ENCODE results near the gene NOCT. TPM values are rescaled to one million over a fixed set of nuclear protein-coding genes. Genes with fewer than 3 reads are reported as not detected.
"Not testable (repeated sequence)": the region's sequence is repeated elsewhere in the genome, so short reads cannot be mapped to it uniquely, and the experiment has no call there.

The NOCT gene
- total RNA-seq, 4 donors from 2014 or later = 1.2 to 3.5 (median 3.4) TPM

DNA sequence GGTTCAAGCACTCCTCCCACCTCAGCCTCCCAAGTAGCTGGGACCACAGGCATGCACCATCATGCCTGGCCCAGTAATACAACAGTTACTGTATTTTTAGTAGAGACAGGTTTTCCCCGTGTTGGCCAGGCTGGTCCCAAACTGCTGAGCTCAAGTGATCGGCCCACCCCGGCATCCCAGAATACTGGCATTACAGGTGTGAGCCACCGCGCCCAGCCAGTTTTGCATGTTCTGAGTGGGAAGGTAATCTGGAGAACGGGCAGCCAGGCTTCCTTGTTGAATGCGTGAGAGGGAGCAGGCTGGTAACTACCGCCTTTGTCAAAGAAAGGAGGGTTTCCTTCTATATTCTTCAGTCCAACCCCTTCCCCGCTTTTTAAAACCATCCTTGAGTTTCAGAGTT, 9.1 kb downstream of the NOCT start:
- ATAC-seq = no peak
- Histone ChIP-seq H3K9me3 (no peaks in the 10 kb centered on the region), H3K4me3 (no peak overlapping the region), H3K36me3 (peaks cover 0 to 8% of the 10 kb centered on the region in 2 donors), H3K27me3 (no peaks in the 10 kb centered on the region), H3K27ac (no peak overlapping the region), H3K4me1 (no peaks in the 10 kb centered on the region)
- WGBS, 2 donors (ENCODE audit: low coverage in 1 of 2) = 96% methylated on average over 3 of the region's 9 CpGs; no CpG with 5 or more reads in 1 of the 2 donors
- TF ChIP-seq POLR2AphosphoS5 (IDR thresholded peaks at IDR 0.05) = no peak
- TF ChIP-seq POLR2A (IDR thresholded peaks at IDR 0.05) = no peak
- TF ChIP-seq, protein P1, sequence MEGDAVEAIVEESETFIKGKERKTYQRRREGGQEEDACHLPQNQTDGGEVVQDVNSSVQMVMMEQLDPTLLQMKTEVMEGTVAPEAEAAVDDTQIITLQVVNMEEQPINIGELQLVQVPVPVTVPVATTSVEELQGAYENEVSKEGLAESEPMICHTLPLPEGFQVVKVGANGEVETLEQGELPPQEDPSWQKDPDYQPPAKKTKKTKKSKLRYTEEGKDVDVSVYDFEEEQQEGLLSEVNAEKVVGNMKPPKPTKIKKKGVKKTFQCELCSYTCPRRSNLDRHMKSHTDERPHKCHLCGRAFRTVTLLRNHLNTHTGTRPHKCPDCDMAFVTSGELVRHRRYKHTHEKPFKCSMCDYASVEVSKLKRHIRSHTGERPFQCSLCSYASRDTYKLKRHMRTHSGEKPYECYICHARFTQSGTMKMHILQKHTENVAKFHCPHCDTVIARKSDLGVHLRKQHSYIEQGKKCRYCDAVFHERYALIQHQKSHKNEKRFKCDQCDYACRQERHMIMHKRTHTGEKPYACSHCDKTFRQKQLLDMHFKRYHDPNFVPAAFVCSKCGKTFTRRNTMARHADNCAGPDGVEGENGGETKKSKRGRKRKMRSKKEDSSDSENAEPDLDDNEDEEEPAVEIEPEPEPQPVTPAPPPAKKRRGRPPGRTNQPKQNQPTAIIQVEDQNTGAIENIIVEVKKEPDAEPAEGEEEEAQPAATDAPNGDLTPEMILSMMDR (IDR thresholded peaks at IDR 0.05) = no peak
- no peak for TF ChIP-seq EP300 (IDR thresholded peaks at IDR 0.05)

DNA sequence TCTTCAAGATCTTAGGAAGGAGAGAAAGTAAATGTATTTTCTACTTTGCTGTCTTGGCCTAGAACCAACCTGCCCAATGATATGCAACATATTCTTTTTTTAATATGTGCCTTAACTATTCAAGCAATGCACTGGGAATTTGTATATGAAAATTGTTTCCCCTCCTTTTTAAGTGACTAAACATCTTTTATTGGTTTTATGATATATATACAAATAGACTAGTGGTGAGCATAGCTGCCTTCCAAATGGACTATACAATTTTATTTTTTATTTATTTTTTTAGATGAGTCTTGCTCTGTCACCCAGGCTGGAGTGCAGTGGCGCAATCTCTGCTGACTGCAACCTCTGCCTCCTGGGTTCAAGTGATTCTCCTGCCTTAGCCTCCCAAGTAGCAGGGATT, 10.3 kb downstream of the NOCT start:
- WGBS, 2 donors (ENCODE audit: low coverage in 1 of 2) = 100% methylated on average over 1 of the region's 1 CpG
- Histone ChIP-seq H3K27me3 (no peaks in the 10 kb centered on the region), H3K36me3 (peaks cover 0 to 8% of the 10 kb centered on the region in 2 donors), H3K4me3 (no peak overlapping the region), H3K9me3 (no peaks in the 10 kb centered on the region), H3K27ac (no peak overlapping the region), H3K4me1 (peaks cover 0 to 5% (median under 1%) of the 10 kb centered on the region in 3 donors)
- TF ChIP-seq POLR2A (IDR thresholded peaks at IDR 0.05) = no peak
- TF ChIP-seq POLR2AphosphoS5 (IDR thresholded peaks at IDR 0.05) = no peak
- no peak for TF ChIP-seq EP300 (IDR thresholded peaks at IDR 0.05)
- TF ChIP-seq, protein P1 (IDR thresholded peaks at IDR 0.05) = no peak
- ATAC-seq = no peak

- WGBS, 2 donors (ENCODE audit: low coverage in 1 of 2) = 79 to 80% methylated on average over 3 to 5 of the region's 5 CpGs
- H3K27me3 ChIP-seq = no peaks in the 10 kb centered on the region
- no peak overlapping the region for H3K27ac ChIP-seq
- H3K9me3 ChIP-seq = no peaks in the 10 kb centered on the region
- ATAC-seq = no peak
- no peak overlapping the region for H3K4me3 ChIP-seq
- peaks cover 0 to 8% of the 10 kb centered on the region in 2 donors for H3K36me3 ChIP-seq
- peaks cover 0 to 24% (median 3%) of the 10 kb centered on the region in 3 donors for H3K4me1 ChIP-seq
- TF ChIP-seq POLR2A (IDR thresholded peaks at IDR 0.05) = no peak
- TF ChIP-seq POLR2AphosphoS5 (IDR thresholded peaks at IDR 0.05) = no peak
- TF ChIP-seq EP300 (IDR thresholded peaks at IDR 0.05) = no peak
- TF ChIP-seq, protein P1 (IDR thresholded peaks at IDR 0.05) = no peak
Observed at GRCh38 chr4:139027776-139028175, 12.2 kb downstream of the NOCT start.

- WGBS, 2 donors (ENCODE audit: low coverage in 1 of 2) = 51 to 63% methylated on average over 3 to 4 of the region's 11 CpGs
- Histone ChIP-seq H3K27me3 (no peaks in the 10 kb centered on the region), H3K9me3 (no peaks in the 10 kb centered on the region), H3K4me3 (no peak overlapping the region), H3K4me1 (peaks cover 0 to 24% (median 3%) of the 10 kb centered on the region in 3 donors), H3K36me3 (peaks cover 0 to 8% of the 10 kb centered on the region in 2 donors), H3K27ac (no peak overlapping the region)
- ATAC-seq = no peak
- no peak for TF ChIP-seq POLR2A (IDR thresholded peaks at IDR 0.05)
- no peak for TF ChIP-seq POLR2AphosphoS5 (IDR thresholded peaks at IDR 0.05)
Observed at GRCh38 chr4:139028191-139028661, 12.6 kb downstream of the NOCT start.

- 81 to 100% methylated on average over 1 to 6 of the region's 6 CpGs for WGBS, 2 donors (ENCODE audit: low coverage in 1 of 2)
- ATAC-seq, H3K36me3 ChIP-seq, H3K27me3 ChIP-seq, H3K27ac ChIP-seq, H3K4me3 ChIP-seq, H3K9me3 ChIP-seq: not testable (repeated sequence)
- peaks cover 0 to 24% (median 3%) of the 10 kb centered on the region in 3 donors for H3K4me1 ChIP-seq
Observed at GRCh38 chr4:139029866-139030363, 14.3 kb downstream of the NOCT start.

DNA sequence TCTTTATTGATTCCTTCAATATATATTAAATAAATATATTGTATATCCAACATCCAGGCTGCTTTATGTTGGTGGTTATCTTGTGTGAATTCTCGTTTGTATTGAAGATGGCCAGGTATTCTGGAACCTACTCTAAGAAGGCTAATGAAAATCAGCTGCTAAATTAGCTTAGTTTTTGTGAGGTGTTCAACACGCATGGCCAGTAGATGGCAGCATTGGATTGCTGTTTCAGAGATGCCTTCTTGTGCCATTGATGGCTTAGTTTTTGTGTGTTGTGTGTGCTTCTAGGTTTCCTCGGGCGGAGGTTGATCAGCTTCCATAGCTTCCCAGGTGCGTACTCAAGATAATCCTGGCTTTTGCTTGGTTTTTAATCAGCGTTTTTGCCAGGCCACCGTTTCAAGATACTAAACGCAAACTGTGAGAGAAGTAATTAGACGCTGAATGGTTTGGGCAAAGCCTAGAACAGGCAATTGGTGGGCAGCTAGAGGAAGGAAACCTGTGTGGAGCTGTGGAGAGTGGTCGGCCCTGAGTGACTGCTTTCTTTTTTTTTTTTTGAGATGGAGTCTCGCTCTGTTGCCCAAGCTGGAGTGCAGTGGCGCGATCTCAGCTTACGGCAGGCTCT, 15.1 kb downstream of the NOCT start:
- peaks cover 0 to 24% (median 3%) of the 10 kb centered on the region in 3 donors for H3K4me1 ChIP-seq
- H3K27ac ChIP-seq = no peak overlapping the region
- H3K36me3 ChIP-seq = peaks cover 0 to 8% of the 10 kb centered on the region in 2 donors
- no peak for TF ChIP-seq EP300 (IDR thresholded peaks at IDR 0.05)
- no peak for TF ChIP-seq POLR2AphosphoS5 (IDR thresholded peaks at IDR 0.05)
- TF ChIP-seq, protein P1 (IDR thresholded peaks at IDR 0.05) = peak; percentile 71 to 88 (median 80)
- no peak for TF ChIP-seq POLR2A (IDR thresholded peaks at IDR 0.05)
- no peaks in the 10 kb centered on the region for H3K9me3 ChIP-seq
- ATAC-seq = peak; percentile 67
- H3K27me3 ChIP-seq = no peaks in the 10 kb centered on the region
- 12 to 43% methylated on average over 6 to 14 of the region's 14 CpGs for WGBS, 2 donors (ENCODE audit: low coverage in 1 of 2)
- H3K4me3 ChIP-seq = no peak overlapping the region
